ENCODE measurements around the gene NCAM1. TPM values are rescaled to one million over a fixed set of nuclear protein-coding genes. Genes with fewer than 3 reads are reported as not detected.

Gene NCAM1
- total and polyA plus RNA-seq, 9 of the 15 experiments (the other 6 are each of a cell fraction or from before 2014, with no cell fraction given), result 0.09 to 0.23 TPM; not detected in 7

GRCh38 chr11:113124006-113124405, 162.8 kb downstream of the NCAM1 start:
- ATAC-seq (no peak), FAIRE-seq (no peak), DNase-seq (ENCODE audit: extremely low read depth in 1 of 4, low spot score in 3 of 4) (no peak)
- Histone ChIP-seq H3K36me3 (ENCODE audit: control insufficient read depth, insufficient read depth, low read length) (no peaks in the 10 kb centered on the region), H4K20me1 (replicated peaks; ENCODE audit: control insufficient read depth, insufficient read depth, low read length) (no peaks in the 10 kb centered on the region), H3K9me1 (ENCODE audit: control insufficient read depth, insufficient read depth, low read length) (no peaks in the 10 kb centered on the region), H3K9ac (ENCODE audit: insufficient read depth in 1 of 2, low read depth in 2 of 2, low read length in 2 of 2) (no peak overlapping the region), H3K4me2 (ENCODE audit: insufficient read depth, low read length) (no peak overlapping the region), H3K79me2 (ENCODE audit: control insufficient read depth, insufficient read depth, low read length) (no peaks in the 10 kb centered on the region), H3K4me3 (no peak overlapping the region), H3K27ac (ENCODE audit: extremely low read depth, low read depth, low read length) (no peak overlapping the region), H3K9me3 (replicated peaks; ENCODE audit: control insufficient read depth, insufficient read depth, low read depth, low read length) (no peaks in the 10 kb centered on the region), H2AFZ (ENCODE audit: low read depth, low read length) (no peak overlapping the region), H3K4me1 (replicated peaks in 1 of 2; ENCODE audit: control insufficient read depth in 2 of 2, insufficient read depth in 2 of 2, low read length in 2 of 2) (no peaks in the 10 kb centered on the region), H3K27me3 (ENCODE audit: control insufficient read depth in 2 of 2, insufficient read depth in 2 of 2, low read length in 2 of 2) (peaks cover 0 to 7% of the 10 kb centered on the region in 2 experiments; a peak in 3 of 5 replicates)
- ChIA-PET CTCF (ENCODE audit: low intra/inter-chr PET ratio) (no interaction called here), POLR2A (interaction anchor here (0.5 kb wide), 1 partner anchor 568 kb away, joined by 3 read pairs; no protein-coding TSS in a partner anchor)
- WGBS (ENCODE audit: insufficient coverage, low coverage, missing lambda C conversion rate), result 0% methylated on average over 3 of the region's 3 CpGs
- no TSS peak for BruUV-seq (replicated peaks)
- intact Hi-C loops (cut with micrococcal nuclease), result no loop called here
- in situ Hi-C loops (cut with MboI), result no loop called here
- no peak for TF ChIP-seq ID3 (CRISPR knock-in tag; IDR thresholded peaks at IDR 0.05)
- TF ChIP-seq ID3 (tag; IDR thresholded peaks at IDR 0.05), result no peak
- TF ChIP-seq KLF10 (CRISPR knock-in tag; IDR thresholded peaks at IDR 0.05), result no peak
- TF ChIP-seq ZNF609 (CRISPR knock-in tag; IDR thresholded peaks at IDR 0.05; ENCODE audit: borderline replicate concordance), result no peak
- TF ChIP-seq FOXP1 (CRISPR knock-in tag; IDR thresholded peaks at IDR 0.05), result no peak
- no peak for TF ChIP-seq ZNF445 (CRISPR knock-in tag; IDR thresholded peaks at IDR 0.05; ENCODE audit: low read depth)
- no peak for TF ChIP-seq ZNF589 (CRISPR knock-in tag; IDR thresholded peaks at IDR 0.05; ENCODE audit: low read depth)
- TF ChIP-seq SREBF1 (IDR thresholded peaks at IDR 0.05; ENCODE audit: borderline replicate concordance, low read depth, low read length), result no peak
- no peak for TF ChIP-seq BCOR (IDR thresholded peaks at IDR 0.05)
- no peak for TF ChIP-seq SREBF2 (CRISPR knock-in tag; IDR thresholded peaks at IDR 0.05)
- TF ChIP-seq ZNF12 (CRISPR knock-in tag; IDR thresholded peaks at IDR 0.05), result no peak
- no peak for TF ChIP-seq SIRT6 (IDR thresholded peaks at IDR 0.05; ENCODE audit: low read depth, low read length)
- TF ChIP-seq, protein P1, sequence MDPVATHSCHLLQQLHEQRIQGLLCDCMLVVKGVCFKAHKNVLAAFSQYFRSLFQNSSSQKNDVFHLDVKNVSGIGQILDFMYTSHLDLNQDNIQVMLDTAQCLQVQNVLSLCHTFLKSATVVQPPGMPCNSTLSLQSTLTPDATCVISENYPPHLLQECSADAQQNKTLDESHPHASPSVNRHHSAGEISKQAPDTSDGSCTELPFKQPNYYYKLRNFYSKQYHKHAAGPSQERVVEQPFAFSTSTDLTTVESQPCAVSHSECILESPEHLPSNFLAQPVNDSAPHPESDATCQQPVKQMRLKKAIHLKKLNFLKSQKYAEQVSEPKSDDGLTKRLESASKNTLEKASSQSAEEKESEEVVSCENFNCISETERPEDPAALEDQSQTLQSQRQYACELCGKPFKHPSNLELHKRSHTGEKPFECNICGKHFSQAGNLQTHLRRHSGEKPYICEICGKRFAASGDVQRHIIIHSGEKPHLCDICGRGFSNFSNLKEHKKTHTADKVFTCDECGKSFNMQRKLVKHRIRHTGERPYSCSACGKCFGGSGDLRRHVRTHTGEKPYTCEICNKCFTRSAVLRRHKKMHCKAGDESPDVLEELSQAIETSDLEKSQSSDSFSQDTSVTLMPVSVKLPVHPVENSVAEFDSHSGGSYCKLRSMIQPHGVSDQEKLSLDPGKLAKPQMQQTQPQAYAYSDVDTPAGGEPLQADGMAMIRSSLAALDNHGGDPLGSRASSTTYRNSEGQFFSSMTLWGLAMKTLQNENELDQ (CRISPR knock-in tag; IDR thresholded peaks at IDR 0.05; ENCODE audit: borderline replicate concordance), result no peak
- no peak for TF ChIP-seq NFIC (IDR thresholded peaks at IDR 0.05)
- TF ChIP-seq, protein P2, sequence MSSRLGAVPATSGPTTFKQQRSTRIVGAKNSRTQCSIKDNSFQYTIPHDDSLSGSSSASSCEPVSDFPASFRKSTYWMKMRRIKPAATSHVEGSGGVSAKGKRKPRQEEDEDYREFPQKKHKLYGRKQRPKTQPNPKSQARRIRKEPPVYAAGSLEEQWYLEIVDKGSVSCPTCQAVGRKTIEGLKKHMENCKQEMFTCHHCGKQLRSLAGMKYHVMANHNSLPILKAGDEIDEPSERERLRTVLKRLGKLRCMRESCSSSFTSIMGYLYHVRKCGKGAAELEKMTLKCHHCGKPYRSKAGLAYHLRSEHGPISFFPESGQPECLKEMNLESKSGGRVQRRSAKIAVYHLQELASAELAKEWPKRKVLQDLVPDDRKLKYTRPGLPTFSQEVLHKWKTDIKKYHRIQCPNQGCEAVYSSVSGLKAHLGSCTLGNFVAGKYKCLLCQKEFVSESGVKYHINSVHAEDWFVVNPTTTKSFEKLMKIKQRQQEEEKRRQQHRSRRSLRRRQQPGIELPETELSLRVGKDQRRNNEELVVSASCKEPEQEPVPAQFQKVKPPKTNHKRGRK (tag; IDR thresholded peaks at IDR 0.05), result no peak

All from K562 (cell line).